Thyroid gland (tissue), 4 donors: ENCODE results near the gene ADAMTS12.

Source experiments
- CTCF ChIP-seq, 6 experiments: fragments of 200-600 bp in 3 of 6; fragments of 450-650 bp in 3 of 6; sonication (generic) in 3 of 6; IDR thresholded peaks; one replicate each; pipeline ENCODE4 v1.5.1; 2016 to 2019; ENCODE audit warnings: antibody characterized with exemption in 6 of 6, mild to moderate bottlenecking in 2 of 6, inconsistent platforms in 1 of 6, moderate library complexity in 1 of 6
- POLR2A ChIP-seq, 2 donors: fragments of 450-650 bp; IDR thresholded peaks; one replicate each; pipeline ENCODE4 v1.6.1; 2017; ENCODE audit warnings: antibody characterized with exemption in 2 of 2, mild to moderate bottlenecking in 2 of 2, moderate library complexity in 1 of 2

GRCh38 chr5:33725806-33726205 lies 166.0 kb downstream of the ADAMTS12 start:
- TF ChIP-seq CTCF (IDR thresholded peaks at IDR 0.05) (no peak), POLR2A (IDR thresholded peaks at IDR 0.05) (no peak)
